ENCODE results near the gene ADSS1.

GRCh38 chr14:104757681-104758392 lies 33.8 kb downstream of the ADSS1 start:
- TF ChIP-seq, protein P1, sequence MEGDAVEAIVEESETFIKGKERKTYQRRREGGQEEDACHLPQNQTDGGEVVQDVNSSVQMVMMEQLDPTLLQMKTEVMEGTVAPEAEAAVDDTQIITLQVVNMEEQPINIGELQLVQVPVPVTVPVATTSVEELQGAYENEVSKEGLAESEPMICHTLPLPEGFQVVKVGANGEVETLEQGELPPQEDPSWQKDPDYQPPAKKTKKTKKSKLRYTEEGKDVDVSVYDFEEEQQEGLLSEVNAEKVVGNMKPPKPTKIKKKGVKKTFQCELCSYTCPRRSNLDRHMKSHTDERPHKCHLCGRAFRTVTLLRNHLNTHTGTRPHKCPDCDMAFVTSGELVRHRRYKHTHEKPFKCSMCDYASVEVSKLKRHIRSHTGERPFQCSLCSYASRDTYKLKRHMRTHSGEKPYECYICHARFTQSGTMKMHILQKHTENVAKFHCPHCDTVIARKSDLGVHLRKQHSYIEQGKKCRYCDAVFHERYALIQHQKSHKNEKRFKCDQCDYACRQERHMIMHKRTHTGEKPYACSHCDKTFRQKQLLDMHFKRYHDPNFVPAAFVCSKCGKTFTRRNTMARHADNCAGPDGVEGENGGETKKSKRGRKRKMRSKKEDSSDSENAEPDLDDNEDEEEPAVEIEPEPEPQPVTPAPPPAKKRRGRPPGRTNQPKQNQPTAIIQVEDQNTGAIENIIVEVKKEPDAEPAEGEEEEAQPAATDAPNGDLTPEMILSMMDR (conservative IDR thresholded peaks at IDR 0.05; ENCODE audit: low read depth, low read length): no peak
- no peak for TF ChIP-seq EZH2 (IDR thresholded peaks at IDR 0.05; ENCODE audit: borderline replicate concordance, low read depth, low read length, poor library complexity, severe bottlenecking)
